ENCODE measurements around the gene SLC51B.

SLC51B gene

DNA sequence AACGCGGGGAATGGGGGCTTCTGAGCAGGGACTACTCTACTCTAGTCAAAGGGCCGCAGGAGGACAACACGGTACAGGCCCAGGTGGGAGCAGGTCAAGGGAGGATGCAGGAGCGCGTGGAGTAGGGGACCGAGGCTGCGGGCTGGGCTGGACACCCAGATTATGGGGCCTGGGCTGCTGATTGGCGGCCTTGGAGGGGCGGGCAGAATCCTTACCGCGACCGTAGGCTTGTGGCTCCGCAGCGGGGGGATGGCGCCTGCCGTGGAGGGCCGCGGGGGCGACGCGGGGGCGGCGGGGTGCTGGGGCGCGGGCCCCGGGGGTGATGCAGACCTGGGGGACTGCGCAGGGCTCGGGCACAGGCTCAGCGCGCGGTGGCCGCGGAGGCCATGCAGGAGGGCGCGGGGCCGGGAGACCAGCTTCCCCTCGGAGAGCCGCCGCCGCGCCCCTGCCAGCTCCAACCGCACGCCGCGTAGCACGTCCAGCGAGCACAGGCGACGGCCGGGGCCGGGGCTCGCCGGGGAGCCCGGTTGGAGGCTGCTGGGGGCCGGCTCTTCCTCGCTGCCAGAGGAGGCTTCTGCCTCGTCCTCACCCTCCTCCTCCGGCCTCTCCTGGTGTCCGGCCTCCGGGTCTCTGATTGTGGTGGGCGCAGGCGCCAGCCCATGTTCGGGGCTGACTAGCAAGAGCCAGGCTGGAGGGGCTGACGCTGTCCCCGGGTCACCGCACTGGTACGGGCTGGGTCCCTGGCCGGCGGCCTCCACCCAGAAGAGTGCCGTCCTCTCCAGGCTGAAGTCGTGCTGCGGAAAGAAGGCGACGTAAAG, 56.9 kb downstream of the SLC51B start:
- no peak for DNase-seq

DNA sequence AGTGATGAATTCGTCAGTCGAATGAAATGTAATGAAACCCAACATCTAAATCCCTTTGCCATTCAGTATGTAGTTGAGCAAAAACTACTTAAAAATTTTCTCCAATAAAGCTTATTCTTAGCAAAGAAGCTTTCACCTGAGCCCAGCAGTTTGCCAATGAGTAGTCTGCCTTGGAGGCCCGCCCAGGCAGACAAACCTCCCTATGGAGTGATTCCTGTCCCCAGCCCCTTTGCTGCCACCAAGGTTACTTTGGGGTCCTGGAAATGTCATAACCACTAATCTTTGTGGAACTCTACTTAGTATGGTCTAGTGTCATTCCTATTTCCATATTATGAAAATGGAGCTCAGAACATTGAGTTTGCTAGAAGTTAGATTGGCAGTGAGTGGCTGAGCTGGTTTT, 57.7 kb downstream of the SLC51B start:
- no peak for DNase-seq

All from SIG-M5 (cell line).